Sigmoid colon (tissue), 4 donors: ENCODE data around the gene NDOR1.

Experiments used
- CTCF ChIP-seq, 4 experiments: fragments of 450-650 bp in 3 of 4; fragments of 200-600 bp in 1 of 4; IDR thresholded peaks; one replicate each; pipeline ENCODE4 v1.5.1; 2016 to 2019; ENCODE audit warnings: antibody characterized with exemption in 4 of 4, mild to moderate bottlenecking in 3 of 4, moderate library complexity in 2 of 4
- EP300 ChIP-seq, 4 donors: sonication (generic); formaldehyde crosslinking; IDR thresholded peaks; one replicate each; pipeline ENCODE4 v1.6.1; 2017; ENCODE audit warnings: antibody characterized with exemption in 4 of 4
- POLR2A ChIP-seq, 2 donors: fragments of 450-650 bp; IDR thresholded peaks; one replicate each; pipeline ENCODE4 v1.6.1; 2016; ENCODE audit warnings: antibody characterized with exemption in 2 of 2, mild to moderate bottlenecking in 2 of 2, moderate library complexity in 2 of 2
- POLR2AphosphoS5 ChIP-seq, 4 donors: sonication (generic); formaldehyde crosslinking; IDR thresholded peaks; one replicate each; pipeline ENCODE4 v1.6.1; 2017; ENCODE audit warnings: antibody characterized with exemption in 4 of 4

- TF ChIP-seq POLR2A (IDR thresholded peaks at IDR 0.05): no peak
- TF ChIP-seq EP300 (IDR thresholded peaks at IDR 0.05): no peak
- no peak for TF ChIP-seq CTCF (IDR thresholded peaks at IDR 0.05)
- TF ChIP-seq POLR2AphosphoS5 (IDR thresholded peaks at IDR 0.05): no peak
Measured at GRCh38 chr9:137168573-137168903, 37.0 kb upstream of the NDOR1 start.
